ENCODE results near the gene JCAD. TPM values are rescaled to one million over a fixed set of nuclear protein-coding genes. Genes with fewer than 3 reads are reported as not detected.

JCAD gene
- total and polyA plus RNA-seq, 9 of the 15 experiments (the other 6 are each of a cell fraction or from before 2014, with no cell fraction given): not detected

DNA sequence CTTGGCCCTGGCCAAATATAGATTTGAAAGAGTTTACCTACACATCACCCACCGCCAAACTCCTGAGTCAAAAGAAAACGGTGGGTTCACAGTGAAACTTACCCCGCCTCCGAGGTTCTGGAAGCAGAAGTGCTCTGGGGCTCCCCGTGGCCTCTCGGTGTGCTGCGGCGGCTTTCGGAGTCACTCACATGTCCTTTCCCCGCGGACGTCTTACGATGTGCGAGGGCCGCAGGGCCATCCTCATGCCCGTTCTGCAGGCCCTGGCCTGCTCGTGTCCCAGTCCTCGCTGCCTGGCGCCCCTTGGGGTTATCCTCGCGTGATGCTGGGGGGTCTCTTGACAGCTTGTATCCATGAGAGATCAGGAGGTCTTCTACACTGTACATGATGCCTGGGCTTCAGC, 12.0 kb downstream of the JCAD start:
- Histone ChIP-seq H3K9me1 (ENCODE audit: control insufficient read depth, insufficient read depth, low read length) (peaks cover 2% of the 10 kb centered on the region), H3K79me2 (ENCODE audit: control insufficient read depth, insufficient read depth, low read length) (no peaks in the 10 kb centered on the region), H3K36me3 (ENCODE audit: control insufficient read depth, insufficient read depth, low read length) (no peaks in the 10 kb centered on the region), H3K9me3 (replicated peaks; ENCODE audit: control insufficient read depth, insufficient read depth, low read depth, low read length) (no peaks in the 10 kb centered on the region), H3K4me2 (ENCODE audit: insufficient read depth, low read length) (no peak overlapping the region), H4K20me1 (replicated peaks; ENCODE audit: control insufficient read depth, insufficient read depth, low read length) (no peaks in the 10 kb centered on the region), H3K27ac (ENCODE audit: extremely low read depth, low read depth, low read length) (no peak overlapping the region), H3K9ac (ENCODE audit: insufficient read depth in 1 of 2, low read depth in 2 of 2, low read length in 2 of 2) (no peak overlapping the region), H3K4me3 (no peak overlapping the region), H2AFZ (ENCODE audit: low read depth, low read length) (no peak overlapping the region), H3K27me3 (ENCODE audit: control insufficient read depth in 2 of 2, insufficient read depth in 2 of 2, low read length in 2 of 2) (peaks cover 16 to 42% of the 10 kb centered on the region in 2 experiments), H3K4me1 (replicated peaks in 1 of 2; ENCODE audit: control insufficient read depth in 2 of 2, insufficient read depth in 2 of 2, low read length in 2 of 2) (peaks cover 0 to 4% of the 10 kb centered on the region in 2 experiments; a peak in 1 of 5 replicates)
- intact Hi-C loops (cut with micrococcal nuclease): no loop called here
- TF ChIP-seq MYBL2 (IDR thresholded peaks at IDR 0.05; ENCODE audit: low read depth) (no peak), MYBL2 (CRISPR knock-in tag; IDR thresholded peaks at IDR 0.05; ENCODE audit: borderline replicate concordance) (no peak), POLR2A (conservative IDR thresholded peaks at IDR 0.05) (no peak), LEF1 (IDR thresholded peaks at IDR 0.05) (no peak), MTA2 (IDR thresholded peaks at IDR 0.05; ENCODE audit: low read depth) (no peak), RBM14 (IDR thresholded peaks at IDR 0.05; ENCODE audit: borderline replicate concordance, insufficient read depth, low read depth, low read length) (no peak), SLC30A9 (CRISPR knock-in tag; IDR thresholded peaks at IDR 0.05) (no peak), NCOR1 (IDR thresholded peaks at IDR 0.05) (no peak), TCF3 (CRISPR knock-in tag; IDR thresholded peaks at IDR 0.05) (no peak)
- TF ChIP-seq, protein P1, sequence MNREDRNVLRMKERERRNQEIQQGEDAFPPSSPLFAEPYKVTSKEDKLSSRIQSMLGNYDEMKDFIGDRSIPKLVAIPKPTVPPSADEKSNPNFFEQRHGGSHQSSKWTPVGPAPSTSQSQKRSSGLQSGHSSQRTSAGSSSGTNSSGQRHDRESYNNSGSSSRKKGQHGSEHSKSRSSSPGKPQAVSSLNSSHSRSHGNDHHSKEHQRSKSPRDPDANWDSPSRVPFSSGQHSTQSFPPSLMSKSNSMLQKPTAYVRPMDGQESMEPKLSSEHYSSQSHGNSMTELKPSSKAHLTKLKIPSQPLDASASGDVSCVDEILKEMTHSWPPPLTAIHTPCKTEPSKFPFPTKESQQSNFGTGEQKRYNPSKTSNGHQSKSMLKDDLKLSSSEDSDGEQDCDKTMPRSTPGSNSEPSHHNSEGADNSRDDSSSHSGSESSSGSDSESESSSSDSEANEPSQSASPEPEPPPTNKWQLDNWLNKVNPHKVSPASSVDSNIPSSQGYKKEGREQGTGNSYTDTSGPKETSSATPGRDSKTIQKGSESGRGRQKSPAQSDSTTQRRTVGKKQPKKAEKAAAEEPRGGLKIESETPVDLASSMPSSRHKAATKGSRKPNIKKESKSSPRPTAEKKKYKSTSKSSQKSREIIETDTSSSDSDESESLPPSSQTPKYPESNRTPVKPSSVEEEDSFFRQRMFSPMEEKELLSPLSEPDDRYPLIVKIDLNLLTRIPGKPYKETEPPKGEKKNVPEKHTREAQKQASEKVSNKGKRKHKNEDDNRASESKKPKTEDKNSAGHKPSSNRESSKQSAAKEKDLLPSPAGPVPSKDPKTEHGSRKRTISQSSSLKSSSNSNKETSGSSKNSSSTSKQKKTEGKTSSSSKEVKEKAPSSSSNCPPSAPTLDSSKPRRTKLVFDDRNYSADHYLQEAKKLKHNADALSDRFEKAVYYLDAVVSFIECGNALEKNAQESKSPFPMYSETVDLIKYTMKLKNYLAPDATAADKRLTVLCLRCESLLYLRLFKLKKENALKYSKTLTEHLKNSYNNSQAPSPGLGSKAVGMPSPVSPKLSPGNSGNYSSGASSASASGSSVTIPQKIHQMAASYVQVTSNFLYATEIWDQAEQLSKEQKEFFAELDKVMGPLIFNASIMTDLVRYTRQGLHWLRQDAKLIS (CRISPR knock-in tag; IDR thresholded peaks at IDR 0.05): no peak
- ChIA-PET POLR2A (no interaction called here), CTCF (ENCODE audit: low intra/inter-chr PET ratio) (no interaction called here)
- BruUV-seq (replicated peaks): no TSS peak
- WGBS (ENCODE audit: insufficient coverage, low coverage, missing lambda C conversion rate): 3% methylated on average over 18 of the region's 21 CpGs
- DNase-seq (ENCODE audit: extremely low read depth in 1 of 4, low spot score in 3 of 4) (no peak), FAIRE-seq (no peak), ATAC-seq (no peak)
- in situ Hi-C loops (cut with MboI): no loop called here

All from K562 (cell line).